Spinal cord (tissue), 10 donors: Measurements from ENCODE around the gene RAB40C. TPM values are rescaled to one million over a fixed set of nuclear protein-coding genes. Genes with fewer than 3 reads are reported as not detected.

Experiments used
- DNase-seq, 6 donors: peaks; one replicate each; pipeline versions ENCODE4 v3.0.0 to v3.0.0-alpha.2; 2013 to 2015; ENCODE audit warnings: low spot score in 6 of 6, low read depth in 4 of 6
- H3K27ac ChIP-seq: one replicate; pipeline ENCODE4 v1.5.1; 2013; ENCODE audit warnings: low read depth, low read length, control low read depth
- H3K27me3 ChIP-seq: one replicate; pipeline ENCODE4 v1.6.1; 2013; ENCODE audit warnings: low read length; ENCODE audit not compliant: control insufficient read depth, insufficient read depth
- H3K36me3 ChIP-seq: one replicate; pipeline ENCODE4 v1.6.1; 2013; ENCODE audit warnings: low read length; ENCODE audit not compliant: control insufficient read depth, insufficient read depth
- H3K4me1 ChIP-seq: one replicate; pipeline ENCODE4 v1.6.1; 2013; ENCODE audit warnings: low read length; ENCODE audit not compliant: control insufficient read depth, insufficient read depth
- H3K4me3 ChIP-seq: one replicate; pipeline ENCODE4 v1.5.1; 2013; ENCODE audit warnings: low read depth, low read length, control low read depth
- H3K9me3 ChIP-seq: one replicate; pipeline ENCODE4 v1.6.1; 2013; ENCODE audit warnings: low read length; ENCODE audit not compliant: control insufficient read depth, insufficient read depth
- WGBS: methylation state at CpG from one replicate; pipeline ENCODE4 v1.1.5; 2013; ENCODE audit warnings: missing lambda C conversion rate; ENCODE audit not compliant: insufficient coverage; 5-methylcytosine and 5-hydroxymethylcytosine counted together
- polyA plus RNA-seq, 2 donors: library from polyadenylated mRNA; unstranded; fragments of 120-200 nt; gene quantifications; one replicate each; pipeline ENCODE4 v1.2.1, GENCODE V29; 2013; ENCODE audit not compliant: insufficient read length in 2 of 2
- total RNA-seq, 2 donors: library from RNA; depleted of rRNA in 1 of 2; stranded (reverse); fragments of 120-200 nt in 1 of 2; fragments of >200 nt in 1 of 2; gene quantifications; one replicate each; pipeline versions ENCODE4 v1.2.3 to v1.2.4, GENCODE V29; 2013 to 2014
- donor health status: healthy.

Gene RAB40C
- total and polyA plus RNA-seq, 4 donors = 12.4 to 45.7 (median 30.1) TPM

- peaks cover 33% of the 10 kb centered on the region for H3K27me3 ChIP-seq
These were observed 30.9 kb upstream of the RAB40C start for GRCh38 chr16:559021-559380.

GRCh38 chr16:559411-560203, 30.3 kb upstream of the RAB40C start:
- H3K36me3 ChIP-seq = peaks cover 12% of the 10 kb centered on the region
- H3K9me3 ChIP-seq = no peaks in the 10 kb centered on the region
- no peak overlapping the region for H3K4me3 ChIP-seq
- WGBS = 3% methylated on average over 59 of the region's 62 CpGs
- H3K4me1 ChIP-seq = peaks cover 27% of the 10 kb centered on the region
- H3K27ac ChIP-seq = no peak overlapping the region
- peaks cover 33% of the 10 kb centered on the region for H3K27me3 ChIP-seq
- no peak for DNase-seq

More at GRCh38 chr16:559021-559380, 30.9 kb upstream of the RAB40C start:
- Histone ChIP-seq H3K4me3 (no peak overlapping the region), H3K4me1 (peaks cover 33% of the 10 kb centered on the region), H3K36me3 (peaks cover 18% of the 10 kb centered on the region), H3K9me3 (no peaks in the 10 kb centered on the region), H3K27ac (no peak overlapping the region)
- 61% methylated on average over 15 of the region's 15 CpGs for WGBS
- no peak for DNase-seq

GRCh38 chr16:560204-560700, 29.6 kb upstream of the RAB40C start, which contains the start of gene PRR35:
Gene PRR35, plus strand, starts transcription at chr16:560394. Its CDS starts 2,901 bp downstream, at chr16:563295.
- WGBS = under 1% methylated on average over 84 of the region's 84 CpGs
- no peak within 1 kb of the TSS for H3K4me3 ChIP-seq
- DNase-seq = no peak

GRCh38 chr16:560701-561412, 29.0 kb upstream of the RAB40C start:
- Histone ChIP-seq H3K36me3 (peaks cover 2% of the 10 kb centered on the region), H3K9me3 (no peaks in the 10 kb centered on the region), H3K4me3 (no peak overlapping the region), H3K27me3 (peaks cover 33% of the 10 kb centered on the region), H3K27ac (no peak overlapping the region), H3K4me1 (peaks cover 27% of the 10 kb centered on the region)
- DNase-seq = no peak
- WGBS = 22% methylated on average over 44 of the region's 54 CpGs

More at GRCh38 chr16:560204-560700, 29.6 kb upstream of the RAB40C start, which contains the start of gene PRR35:
- no peaks in the 10 kb centered on the region for H3K9me3 ChIP-seq
- H3K27me3 ChIP-seq = peaks cover 33% of the 10 kb centered on the region
- H3K36me3 ChIP-seq = peaks cover 6% of the 10 kb centered on the region
- H3K4me1 ChIP-seq = peaks cover 27% of the 10 kb centered on the region
- no peak within 1 kb of the TSS for H3K27ac ChIP-seq

GRCh38 chr16:561413-561794, 28.5 kb upstream of the RAB40C start:
- WGBS = 70% methylated on average over 14 of the region's 15 CpGs
- Histone ChIP-seq H3K36me3 (peaks cover 2% of the 10 kb centered on the region), H3K9me3 (no peaks in the 10 kb centered on the region), H3K4me3 (no peak overlapping the region), H3K4me1 (peaks cover 32% of the 10 kb centered on the region), H3K27me3 (peaks cover 33% of the 10 kb centered on the region), H3K27ac (no peak overlapping the region)
- no peak for DNase-seq

- peaks cover 33% of the 10 kb centered on the region for H3K27me3 ChIP-seq
- DNase-seq = no peak
- 87% methylated on average over 41 of the region's 43 CpGs for WGBS
- H3K36me3 ChIP-seq = peaks cover 2% of the 10 kb centered on the region
- no peaks in the 10 kb centered on the region for H3K9me3 ChIP-seq
- H3K4me1 ChIP-seq = peaks cover 36% of the 10 kb centered on the region
- H3K27ac ChIP-seq = no peak overlapping the region
- no peak overlapping the region for H3K4me3 ChIP-seq
These were observed 27.6 kb upstream of the RAB40C start for GRCh38 chr16:561957-562938.

GRCh38 chr16:563072-563644, 26.7 kb upstream of the RAB40C start:
- no peak for DNase-seq
- Histone ChIP-seq H3K4me1 (peaks cover 39% of the 10 kb centered on the region), H3K4me3 (no peak overlapping the region), H3K27me3 (peaks cover 31% of the 10 kb centered on the region), H3K36me3 (peaks cover 9% of the 10 kb centered on the region), H3K27ac (no peak overlapping the region), H3K9me3 (no peaks in the 10 kb centered on the region)
- WGBS = 92% methylated on average over 30 of the region's 30 CpGs

GRCh38 chr16:564690-565418, 25.0 kb upstream of the RAB40C start:
- no peak for DNase-seq
- H3K27me3 ChIP-seq = peaks cover 16% of the 10 kb centered on the region
- no peaks in the 10 kb centered on the region for H3K9me3 ChIP-seq
- no peak overlapping the region for H3K27ac ChIP-seq
- 79% methylated on average over 42 of the region's 42 CpGs for WGBS
- H3K36me3 ChIP-seq = peaks cover 10% of the 10 kb centered on the region
- no peak overlapping the region for H3K4me3 ChIP-seq
- peaks cover 47% of the 10 kb centered on the region for H3K4me1 ChIP-seq
